ENCODE measurements around the gene MBD3. TPM values are rescaled to one million over a fixed set of nuclear protein-coding genes. Genes with fewer than 3 reads are reported as not detected.
"Not testable (repeated sequence)": the region's sequence is repeated elsewhere in the genome, so short reads cannot be mapped to it uniquely, and the experiment has no call there.

MBD3 gene
- polyA plus RNA-seq, 1 donor: 59.1 TPM

DNA sequence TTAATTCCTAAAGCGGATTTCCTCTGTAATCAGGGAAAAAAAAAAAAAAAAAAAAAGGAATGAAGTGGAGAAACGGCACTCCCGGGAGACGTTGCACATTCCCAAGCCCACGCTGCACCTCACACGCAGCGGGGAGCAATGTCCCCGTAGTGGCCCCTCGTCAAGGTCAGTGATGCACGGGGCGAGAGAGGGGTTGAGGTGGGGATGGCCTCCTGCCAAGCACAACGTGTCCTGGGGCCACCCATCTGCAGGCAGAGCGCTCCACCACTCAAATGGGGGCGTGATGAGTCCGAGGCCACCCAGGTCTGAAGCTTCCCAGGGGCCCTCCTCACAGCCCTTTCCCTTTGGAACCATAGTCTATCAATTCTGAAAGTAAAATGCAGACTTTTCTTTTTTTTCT is 53.7 kb downstream of the MBD3 start:
- no peak for DNase-seq
- H3K27me3 ChIP-seq (ENCODE audit: control insufficient read depth, insufficient read depth, low read length): peaks cover 21% of the 10 kb centered on the region
- no peaks in the 10 kb centered on the region for H3K9me3 ChIP-seq (ENCODE audit: control insufficient read depth, low read depth, low read length)
- no peak overlapping the region for H3K4me3 ChIP-seq (ENCODE audit: low read length)
- no peaks in the 10 kb centered on the region for H3K4me1 ChIP-seq (ENCODE audit: control insufficient read depth, insufficient read depth, low read length)
- H3K27ac ChIP-seq (ENCODE audit: low read length): no peak overlapping the region
- WGBS (ENCODE audit: insufficient coverage, low lambda C conversion rate): no CpG with 5 or more reads among the region's 15 CpGs
- H3K36me3 ChIP-seq (ENCODE audit: control insufficient read depth, insufficient read depth, low read length): no peaks in the 10 kb centered on the region

DNA sequence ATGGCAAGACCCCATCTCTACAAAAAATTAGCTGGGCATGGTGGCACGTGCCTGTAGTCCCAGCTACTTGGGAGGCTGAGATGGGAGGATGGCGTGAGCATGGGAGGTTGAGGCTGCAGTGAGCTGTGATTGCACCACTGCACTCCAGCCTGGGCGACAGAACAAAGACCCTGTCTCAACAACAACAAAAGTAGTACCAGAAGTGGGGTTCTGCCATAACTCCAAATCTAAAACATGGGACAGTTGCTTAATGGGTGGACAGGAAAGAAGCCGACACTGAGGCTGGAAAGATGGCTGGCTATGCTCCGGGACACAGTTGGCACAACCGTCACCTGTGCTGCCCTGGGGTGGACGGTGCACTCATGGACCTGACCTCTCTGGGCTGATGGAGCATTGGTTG is 57.0 kb downstream of the MBD3 start:
- H3K9me3 ChIP-seq (ENCODE audit: control insufficient read depth, low read depth, low read length); H3K4me3 ChIP-seq (ENCODE audit: low read length); H3K36me3 ChIP-seq (ENCODE audit: control insufficient read depth, insufficient read depth, low read length); H3K4me1 ChIP-seq (ENCODE audit: control insufficient read depth, insufficient read depth, low read length); H3K27me3 ChIP-seq (ENCODE audit: control insufficient read depth, insufficient read depth, low read length); H3K27ac ChIP-seq (ENCODE audit: low read length); DNase-seq: not testable (repeated sequence)
- WGBS (ENCODE audit: insufficient coverage, low lambda C conversion rate): no CpG with 5 or more reads among the region's 7 CpGs

DNA sequence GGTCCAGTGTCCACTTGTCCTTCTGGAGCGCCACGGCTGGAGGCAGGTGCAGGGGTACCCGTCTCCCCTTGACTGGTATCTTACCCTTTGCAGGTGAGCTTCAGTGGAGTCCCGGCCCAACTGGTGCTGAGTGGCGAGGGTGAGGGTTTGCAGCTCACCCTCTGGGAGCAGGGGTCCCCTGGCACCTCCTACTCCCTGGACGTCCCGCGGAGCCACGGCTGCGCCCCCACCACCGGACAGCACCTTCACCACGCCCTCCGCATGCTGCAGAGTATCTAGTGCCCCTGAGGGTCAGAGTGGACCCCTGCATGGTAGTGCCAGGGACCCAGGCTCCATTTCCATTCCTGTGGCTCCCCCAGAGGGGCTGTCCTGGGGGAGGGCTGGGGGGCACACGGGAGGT is 57.7 kb downstream of the MBD3 start:
- no peak overlapping the region for H3K27ac ChIP-seq (ENCODE audit: low read length)
- H3K4me3 ChIP-seq (ENCODE audit: low read length): no peak overlapping the region
- no peaks in the 10 kb centered on the region for H3K9me3 ChIP-seq (ENCODE audit: control insufficient read depth, low read depth, low read length)
- no peaks in the 10 kb centered on the region for H3K36me3 ChIP-seq (ENCODE audit: control insufficient read depth, insufficient read depth, low read length)
- no CpG with 5 or more reads among the region's 14 CpGs for WGBS (ENCODE audit: insufficient coverage, low lambda C conversion rate)
- peaks cover 2% of the 10 kb centered on the region for H3K27me3 ChIP-seq (ENCODE audit: control insufficient read depth, insufficient read depth, low read length)
- no peaks in the 10 kb centered on the region for H3K4me1 ChIP-seq (ENCODE audit: control insufficient read depth, insufficient read depth, low read length)
- DNase-seq: no peak

DNA sequence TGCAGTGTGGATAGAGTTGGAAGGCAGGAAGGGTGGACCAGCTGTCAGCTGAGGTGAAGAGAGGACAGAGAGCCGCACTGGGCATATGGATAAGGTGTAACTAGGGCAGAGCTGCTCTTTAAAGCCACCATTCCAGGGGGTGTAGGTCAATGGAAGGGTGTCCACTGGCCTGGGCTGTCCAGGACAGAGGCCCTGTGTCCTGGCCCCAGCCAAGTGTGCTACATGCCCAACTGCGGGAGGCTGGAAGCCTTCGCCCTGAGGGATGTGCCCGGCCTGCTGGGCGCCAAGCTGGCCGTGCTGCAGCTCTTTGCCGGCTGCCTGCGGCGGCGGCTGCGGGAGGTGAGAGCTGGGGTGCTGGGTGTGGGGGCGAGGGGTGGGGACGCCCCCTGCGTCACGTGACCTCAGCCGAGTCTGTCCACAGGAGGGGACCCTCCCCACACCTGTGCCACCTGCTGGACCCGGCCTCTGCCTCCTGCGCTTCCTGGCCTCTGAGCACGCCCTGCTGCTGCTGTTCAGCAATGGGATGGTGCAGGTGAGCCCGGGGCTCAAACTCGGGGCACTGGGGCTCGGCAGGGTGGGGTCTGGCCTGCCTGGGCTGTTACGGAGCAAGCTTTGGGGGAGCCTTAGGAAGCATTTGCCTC is 59.0 kb downstream of the MBD3 start:
- H3K4me3 ChIP-seq (ENCODE audit: low read length): no peak overlapping the region
- H3K27ac ChIP-seq (ENCODE audit: low read length): no peak overlapping the region
- H3K9me3 ChIP-seq (ENCODE audit: control insufficient read depth, low read depth, low read length): no peaks in the 10 kb centered on the region
- WGBS (ENCODE audit: insufficient coverage, low lambda C conversion rate): no CpG with 5 or more reads among the region's 23 CpGs
- H3K36me3 ChIP-seq (ENCODE audit: control insufficient read depth, insufficient read depth, low read length): no peaks in the 10 kb centered on the region
- H3K27me3 ChIP-seq (ENCODE audit: control insufficient read depth, insufficient read depth, low read length): peaks cover under 1% of the 10 kb centered on the region
- no peak for DNase-seq
- no peaks in the 10 kb centered on the region for H3K4me1 ChIP-seq (ENCODE audit: control insufficient read depth, insufficient read depth, low read length)

DNA sequence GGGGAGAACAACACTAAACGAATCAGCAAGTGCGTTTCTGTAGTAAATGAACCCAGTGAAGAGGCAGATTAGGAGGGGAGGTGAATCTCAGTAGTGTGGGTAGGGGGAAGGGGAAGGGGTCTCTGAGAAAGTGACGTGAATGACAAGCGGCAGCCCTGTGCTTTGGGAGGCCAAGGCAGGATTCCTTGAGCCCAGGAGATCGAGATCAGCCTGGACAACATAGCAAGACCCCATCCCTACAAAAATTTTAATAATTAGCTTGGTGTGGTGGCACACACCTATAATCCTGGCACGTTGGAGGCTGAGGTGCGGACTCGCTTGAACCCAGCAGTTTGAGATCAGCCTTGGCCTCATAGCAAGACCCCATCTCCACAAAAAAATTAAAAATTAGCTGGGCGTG is 60.7 kb downstream of the MBD3 start:
- Histone ChIP-seq H3K4me1 (ENCODE audit: control insufficient read depth, insufficient read depth, low read length) (no peaks in the 10 kb centered on the region), H3K27ac (ENCODE audit: low read length) (no peak overlapping the region), H3K36me3 (ENCODE audit: control insufficient read depth, insufficient read depth, low read length) (no peaks in the 10 kb centered on the region), H3K9me3 (ENCODE audit: control insufficient read depth, low read depth, low read length) (no peaks in the 10 kb centered on the region), H3K4me3 (ENCODE audit: low read length) (no peak overlapping the region), H3K27me3 (ENCODE audit: control insufficient read depth, insufficient read depth, low read length) (no peaks in the 10 kb centered on the region)
- no peak for DNase-seq
- WGBS (ENCODE audit: insufficient coverage, low lambda C conversion rate): 93% methylated on average over 2 of the region's 9 CpGs

DNA sequence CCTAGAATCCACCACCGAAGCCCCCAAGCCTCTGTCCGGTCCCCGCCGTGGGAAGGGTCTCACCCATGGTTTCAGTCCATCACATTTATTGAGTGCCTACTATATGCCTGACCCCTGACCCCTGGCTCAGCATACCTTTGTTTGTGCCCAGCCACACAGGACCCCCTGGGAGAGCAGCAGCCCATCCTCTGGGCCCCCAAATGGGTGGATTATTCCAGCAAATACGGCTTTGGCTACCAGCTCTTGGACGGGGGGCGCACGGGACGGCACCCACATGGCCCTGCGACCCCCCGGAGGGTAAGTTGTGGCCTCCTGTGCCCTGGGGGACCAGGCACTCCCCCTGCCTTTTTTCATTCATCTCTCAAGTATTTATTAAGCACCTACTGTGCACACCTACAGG is 61.1 kb downstream of the MBD3 start:
- DNase-seq: no peak
- WGBS (ENCODE audit: insufficient coverage, low lambda C conversion rate): 93% methylated on average over 3 of the region's 11 CpGs
- H3K27ac ChIP-seq (ENCODE audit: low read length): no peak overlapping the region
- no peaks in the 10 kb centered on the region for H3K27me3 ChIP-seq (ENCODE audit: control insufficient read depth, insufficient read depth, low read length)
- no peaks in the 10 kb centered on the region for H3K4me1 ChIP-seq (ENCODE audit: control insufficient read depth, insufficient read depth, low read length)
- H3K36me3 ChIP-seq (ENCODE audit: control insufficient read depth, insufficient read depth, low read length): no peaks in the 10 kb centered on the region
- H3K9me3 ChIP-seq (ENCODE audit: control insufficient read depth, low read depth, low read length): no peaks in the 10 kb centered on the region
- no peak overlapping the region for H3K4me3 ChIP-seq (ENCODE audit: low read length)

DNA sequence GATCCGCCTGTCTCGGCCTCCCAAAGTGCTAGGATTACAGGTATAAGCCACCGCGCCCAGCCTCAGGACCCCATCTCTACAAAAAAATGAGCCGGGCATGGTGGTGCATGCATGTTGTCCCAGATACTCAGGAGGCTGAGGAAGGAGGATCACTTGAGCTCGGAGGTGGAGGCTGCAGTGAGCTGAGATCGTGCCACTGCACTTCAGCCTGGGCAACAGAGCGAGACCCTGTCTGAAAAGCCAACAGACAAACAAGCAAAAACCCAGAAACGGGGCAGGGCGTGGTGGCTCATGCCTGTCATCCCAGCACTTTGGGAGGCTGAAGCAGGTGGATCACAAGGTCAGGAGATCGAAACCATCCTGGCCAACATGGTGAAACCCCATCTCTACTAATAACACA is 61.8 kb downstream of the MBD3 start:
- not testable (repeated sequence) for H3K9me3 ChIP-seq (ENCODE audit: control insufficient read depth, low read depth, low read length); H3K4me3 ChIP-seq (ENCODE audit: low read length); DNase-seq; H3K27me3 ChIP-seq (ENCODE audit: control insufficient read depth, insufficient read depth, low read length); H3K36me3 ChIP-seq (ENCODE audit: control insufficient read depth, insufficient read depth, low read length); H3K27ac ChIP-seq (ENCODE audit: low read length); H3K4me1 ChIP-seq (ENCODE audit: control insufficient read depth, insufficient read depth, low read length)
- no CpG with 5 or more reads among the region's 11 CpGs for WGBS (ENCODE audit: insufficient coverage, low lambda C conversion rate)

DNA sequence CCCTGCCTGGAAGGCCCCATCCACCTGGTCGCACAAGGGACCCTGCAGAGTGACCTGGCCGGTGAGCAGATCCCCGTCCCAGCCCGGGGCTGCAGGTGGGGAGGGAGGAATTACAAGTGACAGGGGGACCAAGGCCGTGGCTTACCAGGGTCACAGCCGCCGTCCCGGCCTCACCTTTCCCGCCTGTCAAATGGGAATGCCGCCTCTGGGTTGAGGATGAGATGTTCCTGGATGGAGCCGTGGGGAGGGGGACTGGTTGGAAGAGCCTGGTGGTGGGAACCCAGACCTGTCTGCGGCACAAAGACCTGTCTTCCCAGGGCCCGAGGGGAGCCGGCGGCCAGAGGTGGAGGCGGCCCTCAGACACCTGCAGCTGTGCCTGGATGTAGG is 63.2 kb downstream of the MBD3 start:
- no peak overlapping the region for H3K4me3 ChIP-seq (ENCODE audit: low read length)
- H3K9me3 ChIP-seq (ENCODE audit: control insufficient read depth, low read depth, low read length): peaks cover 3% of the 10 kb centered on the region
- no peaks in the 10 kb centered on the region for H3K4me1 ChIP-seq (ENCODE audit: control insufficient read depth, insufficient read depth, low read length)
- no CpG with 5 or more reads among the region's 16 CpGs for WGBS (ENCODE audit: insufficient coverage, low lambda C conversion rate)
- H3K36me3 ChIP-seq (ENCODE audit: control insufficient read depth, insufficient read depth, low read length): no peaks in the 10 kb centered on the region
- no peak overlapping the region for H3K27ac ChIP-seq (ENCODE audit: low read length)
- no peak for DNase-seq
- H3K27me3 ChIP-seq (ENCODE audit: control insufficient read depth, insufficient read depth, low read length): peaks cover 21% of the 10 kb centered on the region

DNA sequence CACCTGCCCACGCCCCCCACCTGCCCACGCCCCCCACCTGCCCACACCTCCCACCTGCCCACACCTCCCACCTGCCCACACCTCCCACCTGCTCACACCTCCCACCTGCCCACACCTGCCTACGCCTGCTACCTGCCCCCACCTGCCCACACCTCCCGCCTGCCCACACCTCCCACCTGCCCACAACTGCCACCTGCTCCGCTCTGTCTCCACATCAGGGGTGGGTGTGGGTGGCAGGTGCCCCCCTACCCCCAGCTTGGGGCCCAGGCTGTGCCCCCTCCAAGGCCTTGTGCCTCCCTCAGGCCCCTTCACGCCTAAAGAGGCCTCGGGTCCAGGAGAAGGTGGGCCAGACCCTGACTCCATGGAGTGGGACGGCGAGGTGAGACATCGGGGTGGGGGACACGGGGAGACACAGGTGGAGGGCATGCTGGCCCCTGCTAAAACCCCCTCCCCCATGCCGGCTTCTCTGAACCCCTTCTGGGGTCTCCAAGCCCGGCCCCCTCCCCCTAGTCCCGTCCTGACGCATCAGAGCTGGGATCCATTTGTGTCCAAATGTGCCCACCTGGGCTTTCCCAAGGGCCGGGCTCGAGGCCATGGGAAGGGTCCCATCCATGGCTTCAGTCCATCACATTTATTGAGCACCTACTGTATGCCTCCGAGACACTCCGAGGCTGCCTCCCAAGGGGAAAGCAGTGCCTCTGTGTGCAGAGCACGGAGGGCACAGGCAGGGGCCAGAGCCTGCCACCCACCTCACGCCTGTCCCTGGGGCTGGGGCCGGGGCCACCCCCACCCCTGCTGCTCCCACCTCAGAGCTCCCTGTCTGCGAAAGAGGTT is 63.9 kb downstream of the MBD3 start:
- no CpG with 5 or more reads among the region's 23 CpGs for WGBS (ENCODE audit: insufficient coverage, low lambda C conversion rate)
- DNase-seq: no peak
- H3K36me3 ChIP-seq (ENCODE audit: control insufficient read depth, insufficient read depth, low read length): no peaks in the 10 kb centered on the region
- H3K27ac ChIP-seq (ENCODE audit: low read length): no peak overlapping the region
- peaks cover 3% of the 10 kb centered on the region for H3K9me3 ChIP-seq (ENCODE audit: control insufficient read depth, low read depth, low read length)
- H3K4me3 ChIP-seq (ENCODE audit: low read length): no peak overlapping the region
- no peaks in the 10 kb centered on the region for H3K4me1 ChIP-seq (ENCODE audit: control insufficient read depth, insufficient read depth, low read length)
- H3K27me3 ChIP-seq (ENCODE audit: control insufficient read depth, insufficient read depth, low read length): peaks cover 23% of the 10 kb centered on the region

DNA sequence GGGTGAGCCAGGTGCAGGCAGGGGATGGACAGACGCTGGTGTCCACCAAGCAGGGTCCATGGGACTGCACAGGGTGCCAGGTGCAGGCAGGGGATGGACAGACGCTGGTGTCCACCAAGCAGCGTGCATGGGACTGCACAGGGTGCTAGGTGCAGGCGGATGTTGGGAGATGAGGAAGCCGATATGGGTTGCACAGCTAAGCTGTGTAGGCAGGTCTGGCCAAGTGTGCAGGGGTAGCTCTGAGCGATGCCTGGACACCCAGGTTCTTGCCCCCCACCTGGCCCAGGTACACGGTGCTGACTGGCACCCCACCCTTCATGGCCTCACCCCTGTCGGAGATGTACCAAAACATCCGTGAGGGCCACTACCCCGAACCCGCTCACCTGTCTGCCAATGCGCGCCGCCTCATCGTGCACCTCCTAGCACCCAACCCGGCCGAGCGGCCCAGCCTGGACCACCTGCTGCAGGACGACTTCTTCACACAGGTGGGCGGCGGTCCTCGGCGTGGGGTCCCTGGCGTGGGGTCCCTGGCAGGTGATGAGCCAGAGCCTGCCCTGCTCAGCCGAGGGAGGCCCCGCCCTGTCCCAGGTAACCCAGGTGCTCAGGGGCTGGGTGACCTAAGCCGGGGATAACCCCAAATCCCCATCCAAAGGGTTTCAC is 64.9 kb downstream of the MBD3 start:
- Histone ChIP-seq H3K36me3 (ENCODE audit: control insufficient read depth, insufficient read depth, low read length) (no peaks in the 10 kb centered on the region), H3K9me3 (ENCODE audit: control insufficient read depth, low read depth, low read length) (peaks cover 3% of the 10 kb centered on the region), H3K4me1 (ENCODE audit: control insufficient read depth, insufficient read depth, low read length) (no peaks in the 10 kb centered on the region), H3K27ac (ENCODE audit: low read length) (no peak overlapping the region), H3K4me3 (ENCODE audit: low read length) (no peak overlapping the region), H3K27me3 (ENCODE audit: control insufficient read depth, insufficient read depth, low read length) (peaks cover 32% of the 10 kb centered on the region)
- WGBS (ENCODE audit: insufficient coverage, low lambda C conversion rate): no CpG with 5 or more reads among the region's 27 CpGs
- no peak for DNase-seq

All from large intestine (tissue), 3 donors.